Tibial nerve (tissue), 3 donors: Measurements from ENCODE around the gene COL19A1.

Source experiments
- CTCF ChIP-seq, 5 experiments: fragments of 200-600 bp in 3 of 5; fragments of 450-650 bp in 2 of 5; sonication (generic) in 3 of 5; IDR thresholded peaks; one replicate each; pipeline ENCODE4 v1.5.1; 2016 to 2019; ENCODE audit warnings: antibody characterized with exemption in 5 of 5, mild to moderate bottlenecking in 3 of 5, moderate library complexity in 2 of 5
- POLR2A ChIP-seq, 2 donors: fragments of 450-650 bp; IDR thresholded peaks; one replicate each; pipeline ENCODE4 v1.6.1; 2017; ENCODE audit warnings: antibody characterized with exemption in 2 of 2, mild to moderate bottlenecking in 2 of 2, moderate library complexity in 2 of 2

- TF ChIP-seq CTCF (IDR thresholded peaks at IDR 0.05) (no peak), POLR2A (IDR thresholded peaks at IDR 0.05) (no peak)
Measured at GRCh38 chr6:70246118-70246517, 379.8 kb downstream of the COL19A1 start.
